Central memory CD8-positive, alpha-beta T cell (primary cell): ENCODE data around the gene TOMM22.

Experiments used
- ATAC-seq: fragments of 150-1000 bp; cut with Tn5 transposase; replicated peaks from 2 replicates; pipeline ENCODE4 v1.10.0; 2022; ENCODE audit warnings: mild to moderate bottlenecking, moderate FRiP score, moderate number of reproducible peaks; ENCODE audit not compliant: poor library complexity, severe bottlenecking; ENCODE audit errors: extremely low read depth
- DNase-seq, 2 donors: peaks; one replicate each; pipeline ENCODE4 v3.0.0; 2021; ENCODE audit warnings: low spot score in 2 of 2
- H3K27ac Mint-ChIP-seq: one replicate; pipeline ENCODE4 v1.8.0; 2022; ENCODE audit warnings: low read depth, mild to moderate bottlenecking, moderate library complexity, mixed read lengths
- H3K27me3 Mint-ChIP-seq: one replicate; pipeline ENCODE4 v1.8.0; 2022; ENCODE audit warnings: mixed read lengths
- H3K36me3 Mint-ChIP-seq: one replicate; pipeline ENCODE4 v1.8.0; 2022; ENCODE audit warnings: mild to moderate bottlenecking, moderate library complexity, mixed read lengths; ENCODE audit not compliant: insufficient read depth
- H3K4me1 Mint-ChIP-seq: one replicate; pipeline ENCODE4 v1.8.0; 2022; ENCODE audit warnings: mixed read lengths
- H3K4me3 Mint-ChIP-seq: one replicate; pipeline ENCODE4 v1.8.0; 2022; ENCODE audit warnings: mild to moderate bottlenecking, moderate library complexity, mixed read lengths
- H3K9me3 Mint-ChIP-seq: one replicate; pipeline ENCODE4 v1.8.0; 2022; ENCODE audit warnings: mixed read lengths

TOMM22 gene

DNA sequence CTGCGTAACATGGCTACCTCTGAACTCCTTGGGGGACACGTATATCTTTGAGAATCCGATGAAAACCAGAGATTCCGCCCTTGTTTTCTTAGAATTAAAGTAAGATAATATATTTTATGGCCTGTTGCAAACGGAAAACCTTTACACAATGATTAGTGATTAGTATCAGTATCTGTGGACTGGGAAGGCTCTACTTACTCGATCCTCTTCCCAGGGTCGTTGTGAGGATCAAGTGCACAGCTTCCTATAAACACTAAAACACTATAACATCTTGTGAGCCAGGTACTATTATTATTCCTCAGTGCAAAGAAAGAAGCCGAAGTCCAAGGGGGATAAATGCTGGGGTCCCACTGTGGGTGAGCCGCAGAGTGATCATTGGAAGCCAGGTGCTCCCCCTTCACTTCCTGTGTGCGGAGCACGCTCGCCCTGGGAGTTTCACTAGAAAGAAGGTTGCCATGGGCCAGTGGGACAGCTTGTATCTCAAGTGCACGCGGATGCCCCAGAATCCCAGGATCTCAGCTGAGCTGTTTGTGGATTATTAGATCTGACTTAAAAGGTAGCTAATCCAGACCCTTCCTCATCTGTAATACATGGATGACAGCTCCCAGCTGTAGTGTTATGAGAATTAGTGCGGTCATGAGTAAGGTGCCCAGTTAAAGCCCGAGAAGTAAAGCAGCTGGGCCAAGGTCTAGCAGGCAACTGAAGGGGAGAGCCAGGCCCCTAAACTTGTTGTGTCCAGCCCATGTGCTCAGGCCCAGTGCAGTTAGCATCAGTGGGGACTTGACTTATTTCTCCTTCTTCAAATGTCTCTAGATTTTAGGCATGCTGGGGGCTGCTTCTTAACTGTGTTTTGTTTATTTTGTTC lies 24.5 kb upstream of the TOMM22 start:
- Mint-ChIP-seq H3K4me3 (peak overlapping the region; percentile 94), H3K27ac (peak overlapping the region; percentile 99), H3K27me3 (no peaks in the 10 kb centered on the region), H3K4me1 (peaks cover 14% of the 10 kb centered on the region), H3K36me3 (peaks cover 12% of the 10 kb centered on the region), H3K9me3 (no peaks in the 10 kb centered on the region)
- peak; percentile 15 for ATAC-seq
- DNase-seq = no peak

DNA sequence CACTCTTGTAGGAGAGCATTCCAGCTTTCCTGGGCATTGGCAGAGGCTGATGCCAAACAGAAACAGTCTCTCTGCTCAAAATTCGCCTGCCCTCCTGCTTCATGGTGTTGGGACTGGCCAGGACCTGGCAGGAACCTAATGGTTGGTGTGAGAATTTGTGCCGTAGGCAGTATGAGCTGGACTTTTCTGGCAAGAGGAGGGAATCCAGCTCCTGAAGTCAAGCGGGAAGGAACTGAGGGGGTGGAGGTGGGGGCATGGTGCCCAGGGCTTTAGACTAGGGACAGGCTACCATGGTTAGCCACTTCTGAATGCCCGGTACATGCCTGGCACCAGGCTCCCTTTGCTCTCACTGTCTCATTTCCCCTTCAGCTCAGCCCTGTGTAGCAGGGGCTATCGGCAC lies 6.9 kb upstream of the TOMM22 start:
- H3K27me3 Mint-ChIP-seq = no peaks in the 10 kb centered on the region
- no peak overlapping the region for H3K27ac Mint-ChIP-seq
- no peaks in the 10 kb centered on the region for H3K9me3 Mint-ChIP-seq
- DNase-seq = no peak
- H3K4me1 Mint-ChIP-seq = no peaks in the 10 kb centered on the region
- H3K36me3 Mint-ChIP-seq = peaks cover 18% of the 10 kb centered on the region
- ATAC-seq = no peak
- no peak overlapping the region for H3K4me3 Mint-ChIP-seq

DNA sequence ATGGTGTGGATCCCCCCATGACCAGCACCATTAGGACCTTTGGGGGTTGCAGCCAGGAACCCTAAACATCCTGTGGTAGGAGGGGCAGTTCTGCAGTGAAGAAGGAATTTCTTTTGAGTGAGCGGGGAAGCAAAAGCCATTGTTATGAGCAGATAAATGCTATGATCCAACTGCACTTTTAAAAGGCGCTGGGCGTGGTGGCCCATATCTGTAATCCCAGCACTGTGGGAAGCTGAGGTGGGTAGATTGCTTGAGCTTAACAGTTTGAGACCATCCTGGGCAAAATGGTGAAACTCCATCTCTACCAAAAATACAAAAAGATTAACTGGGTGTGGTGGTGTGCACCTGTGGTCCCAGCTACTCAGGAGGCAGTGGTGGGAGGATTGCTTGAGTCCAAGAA lies 5.9 kb upstream of the TOMM22 start:
- no peak for ATAC-seq
- no peak overlapping the region for H3K4me3 Mint-ChIP-seq

DNA sequence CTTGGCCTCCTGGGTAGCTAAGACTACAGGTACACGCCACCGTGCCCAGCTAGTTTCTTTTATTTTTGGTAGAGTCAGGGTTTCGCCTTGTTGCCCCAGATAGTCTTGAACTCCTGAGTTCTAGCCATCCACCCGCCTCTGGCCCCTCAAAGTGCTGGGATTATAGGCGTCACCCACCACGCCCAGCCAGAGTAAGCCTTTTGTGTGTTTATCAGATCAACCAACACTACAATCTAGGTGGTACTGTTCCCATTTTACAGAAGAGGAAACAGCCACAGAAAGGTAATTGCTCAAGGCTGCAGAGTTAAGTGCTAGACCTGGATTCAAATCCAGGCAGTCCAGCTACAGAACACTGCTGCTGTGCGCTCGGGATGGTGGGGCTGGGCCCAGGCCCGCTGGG lies 3.1 kb downstream of the TOMM22 start:
- no peak overlapping the region for H3K4me3 Mint-ChIP-seq
- no peak for ATAC-seq
- no peak overlapping the region for H3K27ac Mint-ChIP-seq
- H3K36me3 Mint-ChIP-seq = peaks cover 52% of the 10 kb centered on the region
- no peaks in the 10 kb centered on the region for H3K9me3 Mint-ChIP-seq
- H3K4me1 Mint-ChIP-seq = peaks cover 16% of the 10 kb centered on the region
- no peak for DNase-seq
- H3K27me3 Mint-ChIP-seq = no peaks in the 10 kb centered on the region

More for the DNA sequence above, 5.9 kb upstream of the TOMM22 start:
- Mint-ChIP-seq H3K9me3 (no peaks in the 10 kb centered on the region), H3K4me1 (no peaks in the 10 kb centered on the region), H3K36me3 (peaks cover 16% of the 10 kb centered on the region), H3K27me3 (no peaks in the 10 kb centered on the region), H3K27ac (peak overlapping the region; percentile 73)
- DNase-seq = no peak

DNA sequence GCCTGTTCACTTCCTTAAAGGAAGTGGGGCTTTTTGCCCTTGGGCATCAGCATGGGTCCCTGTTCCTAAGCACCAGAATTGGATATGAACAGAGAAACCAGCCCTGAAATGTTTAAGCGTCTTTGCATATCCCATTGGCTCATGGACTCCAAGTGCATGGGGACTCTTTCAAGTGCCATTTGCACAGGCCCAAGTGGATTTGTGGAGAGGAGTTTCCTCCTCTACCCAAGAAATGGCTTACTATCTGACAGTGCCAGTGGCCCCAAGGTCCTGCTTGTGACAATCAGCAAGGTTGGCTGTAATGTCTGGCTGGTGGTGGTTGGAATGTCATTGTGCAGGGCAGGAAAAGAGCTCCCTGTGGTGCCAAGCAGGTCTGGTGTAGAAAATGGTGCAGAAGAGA lies 4.0 kb downstream of the TOMM22 start:
- no peak overlapping the region for H3K27ac Mint-ChIP-seq
- peaks cover 16% of the 10 kb centered on the region for H3K4me1 Mint-ChIP-seq
- ATAC-seq = no peak
- no peak overlapping the region for H3K4me3 Mint-ChIP-seq
- peaks cover 53% of the 10 kb centered on the region for H3K36me3 Mint-ChIP-seq
- DNase-seq = no peak
- H3K27me3 Mint-ChIP-seq = no peaks in the 10 kb centered on the region
- H3K9me3 Mint-ChIP-seq = no peaks in the 10 kb centered on the region

DNA sequence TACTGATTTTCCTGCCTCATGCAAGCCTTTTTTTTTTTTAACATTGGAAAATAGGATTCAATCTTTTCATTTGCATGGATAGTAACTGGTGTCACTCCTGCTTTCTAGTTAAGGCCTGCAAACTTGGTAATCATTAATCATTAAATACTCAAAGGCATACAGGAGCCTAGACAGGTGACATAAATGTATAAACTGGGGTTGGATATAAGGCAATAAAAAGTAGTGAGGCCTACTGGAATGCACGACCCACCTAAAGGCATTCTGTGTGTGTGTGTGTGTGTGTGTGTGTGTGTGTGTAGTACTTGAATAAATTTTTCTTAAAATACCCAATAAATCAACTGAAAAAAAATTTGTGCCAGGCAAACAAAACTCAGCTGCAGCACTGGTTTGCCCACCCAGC lies 7.9 kb downstream of the TOMM22 start:
- H3K36me3 Mint-ChIP-seq = peaks cover 44% of the 10 kb centered on the region
- H3K9me3 Mint-ChIP-seq = no peaks in the 10 kb centered on the region
- peaks cover 10% of the 10 kb centered on the region for H3K4me1 Mint-ChIP-seq
- DNase-seq (no peak), ATAC-seq (no peak)
- H3K4me3 Mint-ChIP-seq = no peak overlapping the region
- peak overlapping the region; percentile 44 for H3K27ac Mint-ChIP-seq
- H3K27me3 Mint-ChIP-seq = no peaks in the 10 kb centered on the region

DNA sequence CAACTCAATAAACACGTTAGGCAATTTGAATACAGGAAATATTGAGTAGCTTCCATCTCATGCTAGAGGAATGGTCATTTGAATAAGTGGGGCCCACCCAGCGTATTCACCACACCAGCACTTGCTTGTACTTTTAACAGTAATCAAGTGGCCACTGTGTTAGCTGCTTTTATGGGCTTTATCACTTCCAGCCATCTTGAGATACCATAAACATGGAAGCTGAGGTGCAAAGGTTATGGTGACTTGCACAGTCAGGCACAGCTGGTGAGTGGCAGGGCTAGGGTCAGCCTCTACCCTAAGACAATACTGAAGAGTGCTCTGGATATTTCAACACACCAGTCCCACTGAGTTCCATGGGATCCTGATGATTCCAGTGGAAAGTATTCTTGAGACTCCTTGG lies 12.3 kb downstream of the TOMM22 start:
- no peak for ATAC-seq
- H3K4me1 Mint-ChIP-seq = peaks cover 38% of the 10 kb centered on the region
- H3K36me3 Mint-ChIP-seq = peaks cover 27% of the 10 kb centered on the region
- peak overlapping the region; percentile 11 for H3K27ac Mint-ChIP-seq
- H3K4me3 Mint-ChIP-seq = no peak overlapping the region
- no peaks in the 10 kb centered on the region for H3K27me3 Mint-ChIP-seq
- DNase-seq = no peak
- no peaks in the 10 kb centered on the region for H3K9me3 Mint-ChIP-seq

DNA sequence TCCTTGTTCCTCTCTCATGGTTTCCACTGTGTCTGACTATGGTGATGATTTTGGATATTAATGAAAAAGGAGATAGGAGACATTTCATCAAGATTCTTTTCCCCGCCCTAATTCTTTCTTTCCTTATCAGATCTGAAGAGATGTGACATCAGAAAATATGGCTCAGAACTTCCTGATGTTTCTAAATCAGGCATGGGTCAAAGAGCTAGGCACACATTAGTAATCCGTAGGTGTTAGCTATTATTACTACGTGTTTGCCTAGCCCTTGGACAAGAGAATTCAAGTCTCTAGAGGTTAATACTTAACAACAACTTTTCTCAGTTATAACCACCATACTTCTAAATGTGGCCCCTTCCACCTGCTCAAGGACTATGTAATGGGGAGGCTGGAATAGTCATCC lies 13.2 kb downstream of the TOMM22 start:
- H3K4me3 Mint-ChIP-seq = no peak overlapping the region
- peaks cover 24% of the 10 kb centered on the region for H3K36me3 Mint-ChIP-seq
- H3K27ac Mint-ChIP-seq = peak overlapping the region; percentile 72
- ATAC-seq (no peak), DNase-seq (no peak)
- no peaks in the 10 kb centered on the region for H3K27me3 Mint-ChIP-seq
- no peaks in the 10 kb centered on the region for H3K9me3 Mint-ChIP-seq
- H3K4me1 Mint-ChIP-seq = peaks cover 47% of the 10 kb centered on the region

DNA sequence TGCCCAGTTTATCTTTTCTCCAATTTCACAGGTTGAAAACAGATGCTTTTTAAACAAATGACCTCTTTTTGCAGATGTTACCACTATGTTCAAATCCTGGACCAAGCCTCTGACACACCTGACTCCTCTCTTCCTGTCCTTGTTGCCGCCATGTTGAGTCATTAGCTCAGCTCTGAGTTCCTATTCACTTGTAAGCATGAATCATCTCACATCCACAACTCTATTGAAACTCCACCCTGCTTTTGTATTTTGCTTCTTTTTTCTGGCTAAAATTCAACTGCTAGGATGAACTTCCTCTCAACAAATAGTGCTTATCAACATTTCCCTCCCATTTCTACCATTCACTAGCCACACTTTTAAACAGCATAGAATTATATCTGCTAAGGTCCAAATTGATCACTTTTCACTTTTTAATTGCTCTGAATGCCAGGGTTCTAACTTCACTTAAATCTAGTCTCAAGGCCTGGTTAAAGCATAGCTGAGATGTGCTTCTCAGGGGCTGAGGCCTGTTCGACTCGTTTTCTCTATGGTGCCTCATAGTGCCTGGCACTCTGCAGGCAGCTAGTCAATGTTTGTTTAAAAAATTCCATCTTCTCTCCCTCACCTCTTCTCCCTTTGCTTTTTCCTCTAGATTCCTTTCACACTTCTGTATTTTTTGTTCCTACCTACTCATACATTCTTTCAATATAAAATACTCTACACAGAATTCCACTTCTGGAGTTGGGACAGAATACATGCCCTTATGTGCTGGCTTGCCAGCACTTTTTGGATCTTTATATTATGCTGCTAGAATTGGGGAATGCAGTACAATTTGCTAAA lies 15.1 kb downstream of the TOMM22 start:
- DNase-seq (no peak), ATAC-seq (no peak)
- H3K4me3 Mint-ChIP-seq = peak overlapping the region; percentile 46
- peak overlapping the region; percentile 17 for H3K27ac Mint-ChIP-seq
- H3K9me3 Mint-ChIP-seq = no peaks in the 10 kb centered on the region
- H3K27me3 Mint-ChIP-seq = no peaks in the 10 kb centered on the region
- H3K36me3 Mint-ChIP-seq = peaks cover 36% of the 10 kb centered on the region
- peaks cover 61% of the 10 kb centered on the region for H3K4me1 Mint-ChIP-seq

DNA sequence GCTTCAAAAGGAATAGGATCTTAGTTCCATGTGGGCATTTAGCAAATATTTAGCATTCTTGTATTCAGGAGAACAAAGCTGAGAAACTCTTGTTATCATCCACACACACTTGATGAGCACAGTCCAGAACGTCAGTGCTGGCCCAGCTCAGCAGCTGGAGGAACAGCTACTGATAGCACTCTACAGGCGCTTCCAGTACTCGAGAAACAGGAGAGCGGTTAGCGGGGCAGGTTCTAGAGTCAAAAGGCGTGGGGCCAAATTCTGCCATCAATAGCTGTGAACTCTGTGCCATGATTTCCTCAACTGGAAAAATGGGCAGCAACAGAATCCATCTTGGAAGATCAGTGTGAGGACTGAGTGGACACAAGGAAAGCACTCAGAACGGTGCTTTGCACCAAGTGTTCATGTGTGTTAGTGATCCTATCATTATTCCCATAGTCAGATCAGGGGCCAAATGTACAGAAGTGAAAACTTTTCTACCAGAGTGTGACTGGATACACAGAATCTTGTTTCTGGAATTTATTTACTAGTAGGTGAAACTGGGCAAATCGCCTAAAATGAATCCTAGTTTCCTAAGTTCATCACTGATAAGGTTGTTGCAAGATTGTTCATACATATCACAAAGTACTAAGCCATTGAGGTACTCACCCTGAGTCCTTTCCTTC lies 15.8 kb downstream of the TOMM22 start:
- Mint-ChIP-seq H3K27me3 (no peaks in the 10 kb centered on the region), H3K4me3 (peak overlapping the region; percentile 46), H3K4me1 (peaks cover 61% of the 10 kb centered on the region), H3K9me3 (no peaks in the 10 kb centered on the region), H3K36me3 (peaks cover 34% of the 10 kb centered on the region), H3K27ac (peak overlapping the region; percentile 17)
- no peak for DNase-seq
- no peak for ATAC-seq

DNA sequence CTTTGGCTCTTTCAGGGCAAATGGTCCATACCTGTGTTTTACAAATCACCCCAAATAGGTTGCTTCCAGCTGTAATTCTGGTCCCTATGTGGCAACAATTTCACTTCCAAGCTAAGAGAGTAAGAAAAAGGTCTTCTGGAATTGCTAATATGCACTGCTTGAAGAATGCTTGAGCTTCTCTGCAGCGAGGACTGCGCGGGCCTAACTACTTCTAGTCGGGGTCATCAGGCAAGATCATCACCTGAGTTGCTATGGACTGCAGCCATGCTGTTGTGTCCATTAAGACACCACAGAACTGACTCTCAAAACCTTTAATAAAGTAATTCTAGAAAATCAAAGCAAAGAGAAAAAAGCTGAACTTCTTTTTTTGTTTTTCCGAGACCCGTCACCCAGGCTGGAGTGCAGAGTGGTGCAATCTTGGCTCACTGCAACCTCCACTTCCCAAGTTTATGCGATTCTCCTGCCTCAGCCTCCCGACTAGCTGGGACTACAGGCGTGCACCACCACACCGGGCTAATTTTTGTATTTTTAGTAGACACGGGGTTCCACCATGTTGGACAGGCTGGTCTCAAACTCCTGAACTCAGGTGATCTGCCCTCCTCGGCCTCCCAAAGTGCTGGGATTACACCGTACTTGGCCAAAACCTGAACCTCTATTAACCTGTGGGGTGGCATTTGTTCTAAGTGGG lies 16.8 kb downstream of the TOMM22 start:
- H3K36me3 Mint-ChIP-seq = peaks cover 32% of the 10 kb centered on the region
- no peaks in the 10 kb centered on the region for H3K27me3 Mint-ChIP-seq
- peak overlapping the region; percentile 87 for H3K4me3 Mint-ChIP-seq
- ATAC-seq (no peak), DNase-seq (no peak)
- H3K4me1 Mint-ChIP-seq = peaks cover 54% of the 10 kb centered on the region
- H3K9me3 Mint-ChIP-seq = no peaks in the 10 kb centered on the region
- peak overlapping the region; percentile 99 for H3K27ac Mint-ChIP-seq

DNA sequence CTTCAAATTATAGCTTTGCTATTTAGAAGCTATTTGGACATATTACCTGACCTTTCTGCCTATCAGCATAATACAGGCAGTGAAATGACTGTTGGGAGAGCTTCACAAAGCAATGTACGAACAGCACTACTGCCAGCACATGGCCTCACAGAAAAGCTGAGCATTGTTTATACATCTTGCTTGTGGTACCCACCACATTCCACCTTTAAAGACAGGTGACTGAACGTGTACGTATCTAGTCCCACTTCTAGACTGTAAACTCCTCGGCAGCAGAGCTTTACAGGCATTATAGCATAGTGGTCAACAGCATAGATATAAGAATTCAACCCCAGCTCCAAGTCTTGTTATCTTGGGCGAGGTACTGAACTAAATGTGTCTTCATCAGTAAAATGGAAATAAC lies 17.4 kb downstream of the TOMM22 start:
- H3K4me3 Mint-ChIP-seq = peak overlapping the region; percentile 87
- H3K36me3 Mint-ChIP-seq = peaks cover 30% of the 10 kb centered on the region
- ATAC-seq (no peak), DNase-seq (no peak)
- H3K9me3 Mint-ChIP-seq = no peaks in the 10 kb centered on the region
- peak overlapping the region; percentile 99 for H3K27ac Mint-ChIP-seq
- H3K4me1 Mint-ChIP-seq = peaks cover 50% of the 10 kb centered on the region
- H3K27me3 Mint-ChIP-seq = no peaks in the 10 kb centered on the region
